A549 treated with RU486 at 1 μM for 4 hours (cell line): Measurements from ENCODE around the gene TAAR6. TPM values are rescaled to one million over a fixed set of nuclear protein-coding genes. Genes with fewer than 3 reads are reported as not detected.

Experiments used
- total RNA-seq: library from RNA; stranded (reverse); fragments of 200-300 nt; extraction: Qiagen RNA extraction; gene quantifications from 5 replicates; pipeline ENCODE4 v1.2.3, GENCODE V29; 2022; ENCODE audit warnings: low read depth

Gene TAAR6, protein sequence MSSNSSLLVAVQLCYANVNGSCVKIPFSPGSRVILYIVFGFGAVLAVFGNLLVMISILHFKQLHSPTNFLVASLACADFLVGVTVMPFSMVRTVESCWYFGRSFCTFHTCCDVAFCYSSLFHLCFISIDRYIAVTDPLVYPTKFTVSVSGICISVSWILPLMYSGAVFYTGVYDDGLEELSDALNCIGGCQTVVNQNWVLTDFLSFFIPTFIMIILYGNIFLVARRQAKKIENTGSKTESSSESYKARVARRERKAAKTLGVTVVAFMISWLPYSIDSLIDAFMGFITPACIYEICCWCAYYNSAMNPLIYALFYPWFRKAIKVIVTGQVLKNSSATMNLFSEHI
- not detected in 5 replicates for total RNA-seq

DNA sequence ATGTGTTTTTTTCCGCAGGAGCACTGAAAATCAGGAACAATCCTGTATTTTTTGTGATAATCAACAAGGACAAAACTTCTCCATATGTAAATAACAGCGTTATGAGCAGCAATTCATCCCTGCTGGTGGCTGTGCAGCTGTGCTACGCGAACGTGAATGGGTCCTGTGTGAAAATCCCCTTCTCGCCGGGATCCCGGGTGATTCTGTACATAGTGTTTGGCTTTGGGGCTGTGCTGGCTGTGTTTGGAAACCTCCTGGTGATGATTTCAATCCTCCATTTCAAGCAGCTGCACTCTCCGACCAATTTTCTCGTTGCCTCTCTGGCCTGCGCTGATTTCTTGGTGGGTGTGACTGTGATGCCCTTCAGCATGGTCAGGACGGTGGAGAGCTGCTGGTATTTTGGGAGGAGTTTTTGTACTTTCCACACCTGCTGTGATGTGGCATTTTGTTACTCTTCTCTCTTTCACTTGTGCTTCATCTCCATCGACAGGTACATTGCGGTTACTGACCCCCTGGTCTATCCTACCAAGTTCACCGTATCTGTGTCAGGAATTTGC, at the start of gene TAAR6:
TSS of gene TAAR6 (plus strand) at position 102 of the 557 bp plus-strand sequence. CDS start at position 102, 0 bp downstream.

DNA sequence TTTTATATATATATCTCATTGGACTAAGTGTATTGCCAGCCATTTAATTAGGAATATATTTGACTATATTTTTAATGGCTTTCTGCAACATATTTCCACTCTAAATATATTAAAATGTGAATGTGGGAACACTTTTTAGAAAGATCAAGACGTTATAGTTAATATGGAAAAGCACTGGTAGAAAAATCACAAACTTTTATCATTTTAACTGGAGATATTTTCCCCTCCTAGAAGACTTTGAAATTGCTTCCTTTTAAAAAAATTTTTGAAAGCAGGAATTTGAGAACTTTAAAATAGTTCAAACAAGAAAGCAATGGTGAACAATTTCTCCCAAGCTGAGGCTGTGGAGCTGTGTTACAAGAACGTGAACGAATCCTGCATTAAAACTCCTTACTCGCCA, 32.1 kb upstream of the TAAR6 start, which contains the start of gene TAAR9:
TSS of gene TAAR9 (plus strand) at position 301 of the 400 bp plus-strand sequence. CDS start at position 314, 13 bp downstream.

DNA sequence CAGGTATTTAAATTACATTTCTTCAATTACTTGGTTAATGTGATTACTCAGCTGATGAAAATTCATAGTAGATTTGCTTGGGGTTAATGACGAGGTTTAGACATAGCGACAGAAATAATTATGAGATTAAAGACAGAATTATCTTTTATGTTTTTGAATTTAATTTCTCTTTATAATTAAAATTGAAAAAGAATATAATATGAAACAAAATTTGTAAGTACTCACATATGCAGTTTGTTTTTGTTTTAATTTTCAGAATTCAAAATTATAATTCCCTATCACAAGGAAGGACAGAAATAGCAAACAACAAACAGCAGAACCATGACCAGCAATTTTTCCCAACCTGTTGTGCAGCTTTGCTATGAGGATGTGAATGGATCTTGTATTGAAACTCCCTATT, 17.8 kb upstream of the TAAR6 start, which contains the start of gene TAAR8:
TSS of gene TAAR8 (plus strand) at position 301 of the 400 bp plus-strand sequence. CDS start at position 322, 21 bp downstream.

DNA sequence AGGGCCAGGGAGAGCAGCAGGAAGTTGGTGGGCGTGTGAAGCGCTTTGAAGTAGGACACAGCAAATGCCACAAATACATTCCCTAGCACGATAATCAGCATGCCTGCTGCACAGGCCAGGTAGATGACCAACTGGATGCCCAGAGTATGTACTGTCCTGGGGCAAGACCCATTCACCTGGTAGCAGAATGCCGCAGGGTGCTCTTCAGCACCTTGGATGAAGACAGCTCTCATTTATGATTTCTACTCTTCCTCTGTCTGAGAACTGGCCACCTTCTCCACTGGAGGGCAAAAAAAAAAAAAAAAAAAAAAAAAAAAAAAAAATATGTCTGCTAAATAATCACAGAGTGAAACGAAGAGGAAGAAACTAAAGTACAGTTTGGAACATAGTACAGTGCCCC, 19.3 kb downstream of the TAAR6 start, which contains the start of gene TAAR5:
TSS of gene TAAR5 (minus strand) at position 288 of the 400 bp plus-strand sequence. CDS start at position 233, 55 bp downstream.

Other genes with a start within 250 kb of the TAAR6 start
- gene MOXD1, start 168.8 kb upstream of the TAAR6 start, total RNA-seq, result 1.5 to 2.6 TPM (median 1.8 TPM) in 5 replicates
- 20.7 to 26.0 TPM (median 22.4 TPM) in 5 replicates for gene STX7, start 57.2 kb upstream of the TAAR6 start, total RNA-seq
- gene TAAR9, start 32.0 kb upstream of the TAAR6 start, total RNA-seq, result not detected in 5 replicates
- not detected in 5 replicates for gene TAAR8, start 17.6 kb upstream of the TAAR6 start, total RNA-seq
- not detected in 5 replicates for gene TAAR5, start 19.4 kb downstream of the TAAR6 start, total RNA-seq
- not detected in 5 replicates for gene TAAR2, start 54.0 kb downstream of the TAAR6 start, total RNA-seq
- gene TAAR1, start 88.9 kb downstream of the TAAR6 start, total RNA-seq, result not detected in 5 replicates
- 0.06 to 0.13 TPM (median 0.07 TPM) in 5 replicates for gene VNN1, start 143.7 kb downstream of the TAAR6 start, total RNA-seq
- not detected in 5 replicates for gene VNN2, start 187.6 kb downstream of the TAAR6 start, total RNA-seq
- gene SLC18B1, start 228.3 kb downstream of the TAAR6 start, total RNA-seq, result 4.4 to 6.0 TPM (median 5.3 TPM) in 5 replicates
- 1,863 to 2,212 TPM (median 1,895 TPM) in 5 replicates for gene RPS12, start 244.2 kb downstream of the TAAR6 start, total RNA-seq